Hematopoietic multipotent progenitor cell (in vitro differentiated cells): ENCODE data around the gene DNTTIP2. TPM values are rescaled to one million over a fixed set of nuclear protein-coding genes. Genes with fewer than 3 reads are reported as not detected.
A peak's percentile ranks its signal among the peaks of the same experiment; 100 is the strongest.
"Not testable (repeated sequence)": the region's sequence is repeated elsewhere in the genome, so short reads cannot be mapped to it uniquely, and the experiment has no call there.

Source experiments
- DNase-seq, 3 donors: peaks; one replicate each; pipeline ENCODE4 v3.0.0-alpha.2; 2011 to 2015; ENCODE audit warnings: low read depth in 2 of 3, low spot score in 2 of 3
- total RNA-seq: library from RNA; depleted of rRNA; stranded (reverse); fragments of >200 nt; gene quantifications from one replicate; pipeline ENCODE4 v1.2.3, GENCODE V29; 2012

DNTTIP2 gene, protein sequence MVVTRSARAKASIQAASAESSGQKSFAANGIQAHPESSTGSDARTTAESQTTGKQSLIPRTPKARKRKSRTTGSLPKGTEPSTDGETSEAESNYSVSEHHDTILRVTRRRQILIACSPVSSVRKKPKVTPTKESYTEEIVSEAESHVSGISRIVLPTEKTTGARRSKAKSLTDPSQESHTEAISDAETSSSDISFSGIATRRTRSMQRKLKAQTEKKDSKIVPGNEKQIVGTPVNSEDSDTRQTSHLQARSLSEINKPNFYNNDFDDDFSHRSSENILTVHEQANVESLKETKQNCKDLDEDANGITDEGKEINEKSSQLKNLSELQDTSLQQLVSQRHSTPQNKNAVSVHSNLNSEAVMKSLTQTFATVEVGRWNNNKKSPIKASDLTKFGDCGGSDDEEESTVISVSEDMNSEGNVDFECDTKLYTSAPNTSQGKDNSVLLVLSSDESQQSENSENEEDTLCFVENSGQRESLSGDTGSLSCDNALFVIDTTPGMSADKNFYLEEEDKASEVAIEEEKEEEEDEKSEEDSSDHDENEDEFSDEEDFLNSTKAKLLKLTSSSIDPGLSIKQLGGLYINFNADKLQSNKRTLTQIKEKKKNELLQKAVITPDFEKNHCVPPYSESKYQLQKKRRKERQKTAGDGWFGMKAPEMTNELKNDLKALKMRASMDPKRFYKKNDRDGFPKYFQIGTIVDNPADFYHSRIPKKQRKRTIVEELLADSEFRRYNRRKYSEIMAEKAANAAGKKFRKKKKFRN
- total RNA-seq, result 8.6 TPM

DNA sequence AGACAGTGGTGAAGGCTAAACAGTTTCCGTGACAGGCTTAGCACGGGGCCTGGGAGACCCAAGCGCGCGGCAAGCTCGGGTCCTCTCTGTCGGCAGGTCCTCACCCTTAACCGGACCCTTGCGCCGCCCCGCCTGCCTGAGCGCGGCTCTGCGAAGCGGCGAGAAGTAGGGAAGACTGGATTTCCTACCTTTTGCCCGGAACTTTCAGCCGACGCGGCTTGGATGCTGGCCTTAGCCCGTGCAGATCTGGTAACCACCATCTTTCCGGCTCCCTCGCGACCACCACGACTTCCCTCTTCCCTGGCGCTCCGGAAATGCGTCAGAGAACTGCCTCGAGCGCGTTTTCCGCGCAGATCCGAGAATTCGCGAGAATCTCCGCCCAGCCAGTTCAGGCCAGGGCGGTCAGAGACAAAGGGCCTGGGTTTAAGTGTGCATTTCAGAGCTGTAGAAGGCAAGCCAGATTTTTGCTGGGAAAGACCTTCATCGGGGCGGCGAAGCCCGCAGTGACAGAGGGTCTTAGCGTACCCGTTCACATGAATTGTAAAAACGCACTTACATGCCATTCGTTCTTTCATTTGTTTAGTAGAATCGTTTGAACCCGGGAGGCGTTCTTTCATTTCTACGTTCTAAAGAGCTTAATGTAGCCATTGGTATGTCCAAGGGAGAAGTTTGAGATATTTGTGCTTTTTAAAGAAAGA lies at the start of gene DNTTIP2:
DNTTIP2 (minus strand) TSS at position 318 of the 698 bp plus-strand sequence; CDS start at position 260, 58 bp downstream.
- DNase-seq, result peak; percentile 71 to 96 (median 94)

DNA sequence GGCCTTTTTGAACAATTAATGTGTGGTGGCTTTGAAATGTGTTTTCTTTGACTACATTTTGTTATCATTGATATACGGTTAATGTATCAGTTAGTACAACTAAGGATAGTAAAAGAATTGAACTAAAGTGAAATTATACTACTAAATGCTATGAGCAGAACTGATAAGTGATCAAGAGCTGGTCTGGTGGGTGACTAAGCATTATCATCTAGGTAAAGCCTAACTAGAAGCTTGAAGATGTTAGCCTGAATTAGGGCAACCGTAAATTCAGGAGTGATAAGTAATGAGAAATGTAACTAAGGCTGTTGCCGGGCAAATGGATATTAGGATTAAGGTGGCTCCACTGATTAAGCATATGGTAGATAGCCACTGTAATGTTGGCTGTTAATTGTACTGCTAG lies 46.2 kb upstream of the DNTTIP2 start:
- no peak for DNase-seq

DNA sequence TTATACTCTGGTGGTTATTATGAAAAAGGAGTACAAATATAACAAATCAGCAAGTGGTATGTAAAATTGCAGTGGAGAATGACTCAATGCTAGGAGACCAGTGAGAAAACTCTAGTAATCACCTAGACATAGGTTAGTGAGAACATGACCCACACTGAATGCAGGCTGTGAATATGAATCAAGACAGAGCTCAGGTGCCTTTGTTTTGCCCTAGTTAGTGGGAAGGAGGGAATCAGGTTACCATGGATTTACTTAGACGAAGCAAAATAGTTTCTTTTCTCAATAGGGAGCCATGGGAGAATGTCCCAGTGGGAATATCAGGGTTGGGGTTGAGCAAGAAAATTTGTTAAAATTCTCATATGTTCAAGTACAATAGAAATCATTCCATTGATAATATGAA lies 40.8 kb upstream of the DNTTIP2 start:
- no peak for DNase-seq

DNA sequence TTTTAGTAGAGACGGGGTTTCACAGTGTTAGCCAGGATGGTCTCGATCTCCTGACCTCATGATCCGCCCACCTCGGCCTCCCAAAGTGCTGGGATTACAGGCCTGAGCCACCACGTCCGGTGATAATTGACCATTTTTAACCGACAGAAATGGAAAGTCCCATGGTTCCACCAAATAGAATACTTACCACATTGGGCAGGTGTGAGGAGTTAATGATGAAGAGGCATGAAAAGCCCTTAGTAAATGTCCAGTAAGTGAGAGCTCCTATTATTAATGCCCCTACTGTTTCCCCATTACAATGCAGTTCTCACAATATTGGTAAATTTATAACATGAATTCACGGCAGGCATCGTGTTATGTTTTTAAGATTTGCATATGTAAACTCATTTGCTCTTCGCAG lies 38.3 kb upstream of the DNTTIP2 start:
- no peak for DNase-seq

- DNase-seq, result not testable (repeated sequence)
Observed at GRCh38 chr1:93910880-93911279, 31.9 kb upstream of the DNTTIP2 start.

DNA sequence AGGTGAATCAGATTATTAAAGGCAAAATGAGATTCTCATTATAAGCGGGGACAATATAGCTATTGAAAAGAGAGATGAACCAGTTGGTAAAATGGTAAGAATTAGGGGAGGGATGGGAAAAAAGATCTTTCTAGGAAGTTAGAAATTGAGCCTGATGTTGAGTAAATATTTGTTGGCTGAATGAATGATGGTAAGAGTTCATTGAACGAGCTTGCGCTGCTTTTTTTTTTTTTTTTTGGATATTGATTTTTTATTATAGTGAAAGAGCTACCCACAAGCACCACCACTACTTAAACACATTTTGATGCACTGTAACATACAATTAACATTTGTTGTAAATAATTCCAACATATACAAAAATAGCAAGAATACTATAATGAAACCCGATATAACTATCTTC lies 31.3 kb upstream of the DNTTIP2 start:
- no peak for DNase-seq

GRCh38 chr1:93909146-93910050 lies 30.4 kb upstream of the DNTTIP2 start, which contains the start of gene GCLM:
TSS of gene GCLM (minus strand) at chr1:93909430. CDS start at chr1:93909163, 267 bp downstream.
- peak; percentile 89 to 97 (median 94) for DNase-seq

- DNase-seq, result peak in 2 of 3 donors; percentile 41 to 46
Observed at GRCh38 chr1:93908394-93909145, 29.6 kb upstream of the DNTTIP2 start.

DNA sequence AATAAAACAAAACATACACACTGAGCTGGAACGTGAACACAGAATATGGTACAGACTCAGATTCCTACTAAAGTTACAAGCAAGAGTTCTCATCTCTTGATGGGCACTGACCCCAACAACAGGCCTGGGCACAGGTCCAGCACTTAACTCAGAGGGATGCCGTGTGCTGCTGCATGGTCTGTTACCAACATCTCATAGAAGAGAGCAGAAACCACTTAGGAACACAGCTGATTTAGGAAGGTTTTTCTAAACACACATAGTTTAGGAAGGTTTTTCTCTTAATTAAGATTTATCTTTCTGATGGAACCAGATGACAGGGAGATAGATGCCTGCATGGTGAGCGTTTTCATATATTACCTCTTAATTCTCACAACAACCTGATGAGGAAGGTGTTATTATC lies 28.7 kb upstream of the DNTTIP2 start:
- no peak for DNase-seq

DNA sequence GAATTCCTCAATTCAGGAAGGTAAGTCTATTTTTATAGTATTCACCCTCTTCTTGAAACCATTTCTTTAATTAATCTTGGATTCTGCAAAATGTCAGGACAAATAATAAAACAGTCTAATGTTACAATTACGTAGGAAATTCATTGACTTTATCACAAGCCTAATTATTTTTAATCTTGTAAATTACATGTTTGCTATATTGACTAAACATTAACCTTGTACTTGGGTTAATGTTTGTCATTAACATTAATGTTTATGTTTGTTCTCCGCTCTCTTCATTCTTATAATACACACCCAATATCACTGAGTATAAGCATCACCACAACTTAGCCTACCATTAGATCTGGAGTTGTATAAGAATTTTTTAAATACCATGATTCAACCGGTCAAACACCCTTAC lies 27.5 kb upstream of the DNTTIP2 start:
- DNase-seq, result no peak

DNA sequence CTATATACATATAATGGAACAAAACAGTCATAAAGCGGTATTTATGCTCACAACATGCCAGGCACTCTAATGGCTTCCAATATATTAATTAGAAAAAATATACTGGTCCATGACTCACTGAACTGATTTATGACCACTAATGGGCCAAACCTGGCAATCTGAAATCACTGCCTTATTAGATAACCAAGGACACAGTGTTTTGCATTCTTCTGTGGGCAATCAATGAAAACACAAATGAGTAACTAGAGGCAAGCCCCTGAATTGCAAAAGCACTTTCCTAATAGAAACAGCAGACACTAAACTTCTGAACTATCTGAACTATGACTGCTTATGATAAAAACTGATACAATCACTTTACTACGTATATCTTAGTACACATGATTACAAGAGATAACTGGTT lies 26.7 kb upstream of the DNTTIP2 start:
- DNase-seq, result no peak

DNA sequence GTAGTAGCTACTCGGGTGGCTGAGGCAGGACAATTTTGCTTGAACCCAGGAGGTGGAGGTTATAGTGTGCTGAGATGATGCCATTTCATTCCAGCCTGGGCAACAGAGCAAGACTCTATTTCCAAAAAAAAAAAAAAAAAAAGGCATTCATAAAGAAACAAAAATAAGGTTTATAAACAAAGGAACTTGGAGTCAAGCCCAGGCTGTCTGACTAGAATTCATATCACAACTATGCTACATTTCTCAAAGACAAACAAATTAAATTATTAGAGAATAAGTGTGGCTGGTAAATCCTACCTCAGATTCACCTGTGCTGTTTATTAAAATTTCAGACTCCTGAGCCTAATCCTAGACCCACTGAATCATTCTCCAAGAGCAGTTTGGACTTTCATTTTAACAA lies 26.0 kb upstream of the DNTTIP2 start:
- no peak for DNase-seq

DNA sequence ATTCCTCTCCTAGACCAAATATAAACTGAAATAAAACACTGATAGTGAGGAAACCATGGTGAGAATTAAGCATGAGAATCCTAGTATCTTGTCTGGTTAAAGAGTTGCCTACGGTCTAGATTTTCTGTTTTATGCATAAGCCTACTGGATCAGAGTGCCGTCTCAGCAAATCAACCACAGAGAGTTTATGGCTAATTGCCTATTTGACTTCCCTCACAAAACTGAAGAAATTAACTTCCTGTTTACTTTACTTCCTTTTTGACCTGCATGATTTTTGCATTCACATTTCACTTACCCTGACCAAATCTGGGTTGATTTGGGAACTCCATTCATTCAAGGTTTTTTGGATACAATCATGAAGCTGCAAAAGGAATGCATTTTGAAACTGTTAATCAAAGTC lies 25.2 kb upstream of the DNTTIP2 start:
- DNase-seq, result peak in 1 of 3 donors; percentile 38

DNA sequence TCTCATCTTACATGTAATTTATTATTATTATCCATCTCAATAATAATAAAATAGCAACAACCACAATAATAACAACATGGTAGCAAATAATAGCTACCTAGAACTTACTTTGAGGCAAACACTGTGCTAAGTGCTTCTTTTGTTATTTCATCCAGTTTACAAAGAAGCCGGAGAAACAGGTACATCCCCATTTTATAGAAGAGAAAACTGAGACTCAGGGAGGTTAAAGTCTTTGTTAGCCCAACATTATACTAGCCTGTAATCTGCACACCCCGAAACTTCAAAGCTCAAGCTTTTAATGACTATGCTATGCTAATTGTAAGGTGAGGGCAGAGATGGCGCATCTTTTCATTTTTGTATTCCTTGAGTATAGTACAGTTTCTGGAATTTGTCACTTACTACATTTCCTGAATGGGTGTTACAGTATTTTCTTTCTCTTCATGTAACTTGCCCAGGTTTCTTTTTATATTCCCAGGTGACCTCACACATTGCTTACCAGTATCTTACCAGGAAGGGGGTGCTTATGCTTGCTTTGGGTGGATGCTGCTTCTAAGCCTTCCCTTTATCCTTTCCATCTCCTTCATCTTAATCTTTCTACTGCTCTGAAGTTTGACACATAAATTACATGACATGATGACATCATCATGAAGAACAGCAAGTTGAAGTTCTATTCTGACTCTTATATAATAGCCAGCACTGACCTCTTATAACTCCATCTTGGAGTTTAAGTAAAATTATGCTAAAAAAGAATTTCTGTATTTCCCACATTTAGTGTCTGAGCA lies 21.9 kb upstream of the DNTTIP2 start:
- DNase-seq, result no peak

GRCh38 chr1:93899543-93900207 lies 20.7 kb upstream of the DNTTIP2 start:
- DNase-seq, result no peak

GRCh38 chr1:93888900-93889299 lies 9.9 kb upstream of the DNTTIP2 start:
- DNase-seq, result no peak

DNA sequence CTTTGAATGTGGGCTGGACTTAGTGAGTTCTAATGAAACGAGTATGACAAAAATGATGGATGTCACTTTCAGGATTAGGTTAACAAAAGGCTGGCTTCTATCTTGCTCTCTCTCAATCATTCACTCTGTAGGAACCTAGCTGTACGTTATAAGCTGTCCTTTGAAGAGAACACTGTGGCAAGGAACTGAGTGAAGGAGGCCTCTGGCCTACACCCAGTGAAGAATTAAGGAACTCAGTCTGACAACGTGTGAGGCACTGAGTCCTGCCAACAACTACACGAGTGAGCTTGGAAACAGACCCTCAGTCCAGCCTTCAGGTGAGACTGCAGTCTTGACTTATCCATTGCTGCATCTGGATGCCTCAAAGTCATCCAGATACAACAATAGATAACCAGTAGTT lies 3.3 kb upstream of the DNTTIP2 start:
- no peak for DNase-seq

GRCh38 chr1:93880731-93881130 lies 1.7 kb upstream of the DNTTIP2 start:
- DNase-seq, result no peak
